HG02642 (cell line): ENCODE measurements around the gene NOP56.

Source experiments
- ATAC-seq: cut with Tn5 transposase; IDR thresholded peaks from one replicate; pipeline ENCODE4 v1.9.1; 2021; ENCODE audit warnings: mild to moderate bottlenecking; ENCODE audit not compliant: unreplicated experiment, poor library complexity

The NOP56 gene

DNA sequence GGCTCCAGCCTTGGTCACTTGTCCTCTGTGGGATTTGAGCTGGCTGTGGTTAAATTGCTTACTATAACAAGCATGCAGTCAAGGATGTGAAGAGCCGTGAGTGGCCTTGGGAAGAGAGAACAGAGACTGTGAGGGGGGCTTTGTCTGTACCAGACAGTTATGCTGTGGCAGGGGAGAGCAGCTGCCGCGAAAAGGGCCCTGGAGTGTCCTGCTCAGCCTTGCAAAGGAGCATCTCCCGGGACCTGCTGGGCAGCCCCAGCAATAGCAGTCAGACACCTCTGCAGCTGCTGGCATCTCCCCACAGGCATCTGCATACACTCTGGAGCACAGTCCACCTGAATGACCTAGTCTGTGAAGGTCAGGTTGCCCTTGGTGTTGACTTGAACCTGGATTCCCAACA is 46.5 kb downstream of the NOP56 start:
- no peak for ATAC-seq

DNA sequence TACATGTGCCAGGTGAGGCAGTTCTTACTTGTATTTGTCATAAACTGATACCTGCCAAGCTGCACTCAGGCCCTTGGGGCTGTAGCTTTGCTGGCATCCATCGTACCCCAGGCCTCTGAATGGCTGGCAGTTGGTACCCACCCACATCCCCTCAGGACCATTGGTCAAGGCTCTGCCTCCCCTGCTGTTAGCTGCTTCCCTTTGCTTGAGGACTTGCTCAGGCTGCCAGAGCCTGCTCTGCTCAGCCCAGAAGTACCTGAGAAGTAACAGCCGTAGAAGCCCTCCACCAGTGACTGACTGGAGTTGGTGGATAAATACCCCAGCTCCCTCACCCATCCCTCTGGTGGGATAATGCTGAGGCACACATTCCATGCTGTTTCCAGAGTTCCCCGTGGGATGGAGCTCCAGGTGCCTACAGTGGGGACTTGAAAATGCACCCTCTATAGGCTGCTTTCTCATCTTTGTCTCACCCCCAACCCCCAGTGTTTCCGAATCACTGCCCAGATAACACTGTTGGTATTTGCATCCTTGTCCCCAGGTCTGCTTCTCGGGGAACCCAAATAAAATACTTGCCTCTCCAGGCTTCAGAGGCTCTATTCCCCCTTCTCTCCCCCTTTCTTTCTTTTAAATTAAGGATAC is 47.5 kb downstream of the NOP56 start:
- no peak for ATAC-seq

DNA sequence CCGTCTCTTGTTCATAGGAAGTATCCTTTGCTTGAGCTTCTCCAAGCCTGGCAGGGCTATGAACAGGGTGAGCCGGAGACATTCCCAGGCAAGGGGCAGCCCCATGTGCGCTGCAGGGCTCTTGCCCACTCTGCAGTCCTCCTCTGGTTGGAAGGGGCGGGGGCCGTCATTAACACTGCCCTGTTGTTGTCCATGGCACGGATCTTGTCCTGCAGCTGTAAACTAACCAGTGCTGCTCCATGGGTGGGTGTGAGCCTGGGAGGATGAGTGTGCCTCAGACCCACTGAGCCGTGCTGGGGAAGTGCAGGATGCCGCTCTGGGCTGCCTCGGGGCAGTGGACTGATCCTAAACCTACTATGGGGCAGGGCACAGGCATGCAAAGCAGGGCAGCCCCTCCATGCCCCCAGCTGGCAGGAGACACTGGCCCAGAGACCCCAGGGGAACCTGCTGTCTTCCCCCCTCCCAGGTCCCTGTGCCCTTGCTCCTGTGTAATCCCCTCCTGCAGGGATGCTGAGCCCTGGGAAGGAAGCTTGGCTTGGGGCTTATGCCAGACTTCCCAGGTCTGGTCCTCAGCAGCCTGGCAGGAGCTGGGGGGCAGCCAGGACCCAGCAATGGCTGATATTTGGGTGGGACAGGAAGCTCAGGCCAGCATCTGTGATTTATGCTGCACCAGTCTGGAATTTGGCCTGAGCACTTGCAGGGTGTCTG is 48.6 kb downstream of the NOP56 start:
- no peak for ATAC-seq

DNA sequence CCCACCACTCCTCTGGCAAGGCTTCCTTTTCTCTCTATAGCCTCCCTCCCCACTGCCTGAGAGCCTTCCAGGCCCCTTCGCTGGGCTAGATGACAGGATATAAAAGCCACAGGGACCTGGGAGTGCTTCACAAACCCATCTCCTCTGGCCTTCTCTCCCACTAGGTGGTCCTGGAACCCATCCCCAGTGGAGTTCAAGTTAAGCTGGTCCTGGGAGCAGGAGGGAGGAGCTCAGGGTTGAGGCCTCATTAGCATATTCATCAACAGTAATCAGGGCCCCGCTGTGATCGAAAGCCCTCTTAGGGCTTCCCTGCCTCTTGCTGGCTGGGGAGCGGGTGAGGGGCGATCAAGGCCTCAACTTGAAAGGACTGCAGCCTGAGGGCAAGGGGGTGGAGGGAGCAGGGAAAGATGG is 49.2 kb downstream of the NOP56 start:
- ATAC-seq, result no peak

DNA sequence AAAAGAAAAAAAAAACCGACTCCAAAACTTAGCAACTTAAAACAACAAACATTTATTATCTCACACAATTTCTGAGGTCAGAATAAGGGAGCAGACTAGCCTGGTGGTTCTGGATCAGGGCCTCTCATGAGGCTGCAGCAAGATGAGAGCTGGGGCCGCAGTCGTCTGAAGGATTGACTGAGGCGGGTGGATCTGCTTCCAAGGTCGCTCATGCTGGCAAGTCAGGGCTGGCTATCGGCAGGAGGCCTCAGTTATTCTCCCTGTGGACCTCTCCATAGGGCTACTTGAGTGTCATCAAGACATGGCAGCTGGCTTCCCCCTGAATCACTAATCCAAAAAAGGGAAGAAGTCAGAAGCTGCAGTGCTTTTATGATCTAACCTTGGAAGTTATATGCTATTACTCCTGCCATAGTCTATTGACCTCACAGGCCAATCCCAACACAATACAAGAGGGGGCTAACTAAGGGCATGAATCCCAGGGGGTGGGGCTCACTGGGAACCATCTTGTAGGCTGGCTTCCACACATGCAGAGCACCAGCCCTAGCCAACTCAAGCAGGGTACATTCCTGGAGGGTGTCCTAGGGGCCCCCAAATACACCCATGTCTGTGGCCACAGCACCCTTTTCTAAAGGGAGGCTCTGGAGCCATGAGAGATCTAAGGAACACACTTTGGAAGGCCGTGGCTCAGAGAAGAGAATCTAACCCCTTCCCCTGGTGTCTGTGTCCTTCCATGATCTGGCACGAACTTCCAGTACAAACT is 51.5 kb downstream of the NOP56 start:
- ATAC-seq, result no peak

DNA sequence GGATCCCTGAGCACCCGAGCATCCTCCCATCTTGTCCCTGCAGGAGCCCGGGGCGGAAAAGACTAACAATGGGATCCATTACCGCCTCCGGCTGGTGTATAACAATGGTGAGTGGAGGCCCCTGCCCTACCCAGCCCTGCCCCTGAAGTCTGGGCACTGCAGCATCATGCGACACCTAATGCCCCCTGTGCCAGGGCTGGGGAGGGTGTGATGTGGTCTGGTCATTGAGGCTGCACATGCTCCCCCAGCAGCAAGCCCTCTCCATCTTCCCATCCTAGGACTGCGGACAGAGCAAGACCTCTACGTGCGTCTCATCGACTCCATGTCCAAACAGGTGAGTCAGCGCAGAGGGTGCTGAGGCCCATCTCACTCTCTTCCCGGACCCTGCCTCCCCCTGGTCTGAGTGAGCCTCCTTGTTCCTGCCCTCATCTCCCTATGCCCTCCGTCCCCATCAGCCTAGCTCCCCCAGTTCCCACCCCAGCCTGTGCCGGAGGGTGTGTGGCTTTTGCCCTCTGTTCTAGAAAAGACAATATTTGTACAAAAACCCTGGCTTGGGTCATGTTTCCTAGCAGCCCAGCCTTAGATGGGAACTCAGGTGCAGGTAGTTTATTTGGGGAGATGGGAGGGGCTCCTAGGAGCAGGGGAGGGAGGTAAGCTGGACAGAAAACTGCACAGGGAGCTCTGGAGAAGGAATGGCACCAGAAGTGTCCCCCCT is 53.7 kb downstream of the NOP56 start:
- no peak for ATAC-seq

DNA sequence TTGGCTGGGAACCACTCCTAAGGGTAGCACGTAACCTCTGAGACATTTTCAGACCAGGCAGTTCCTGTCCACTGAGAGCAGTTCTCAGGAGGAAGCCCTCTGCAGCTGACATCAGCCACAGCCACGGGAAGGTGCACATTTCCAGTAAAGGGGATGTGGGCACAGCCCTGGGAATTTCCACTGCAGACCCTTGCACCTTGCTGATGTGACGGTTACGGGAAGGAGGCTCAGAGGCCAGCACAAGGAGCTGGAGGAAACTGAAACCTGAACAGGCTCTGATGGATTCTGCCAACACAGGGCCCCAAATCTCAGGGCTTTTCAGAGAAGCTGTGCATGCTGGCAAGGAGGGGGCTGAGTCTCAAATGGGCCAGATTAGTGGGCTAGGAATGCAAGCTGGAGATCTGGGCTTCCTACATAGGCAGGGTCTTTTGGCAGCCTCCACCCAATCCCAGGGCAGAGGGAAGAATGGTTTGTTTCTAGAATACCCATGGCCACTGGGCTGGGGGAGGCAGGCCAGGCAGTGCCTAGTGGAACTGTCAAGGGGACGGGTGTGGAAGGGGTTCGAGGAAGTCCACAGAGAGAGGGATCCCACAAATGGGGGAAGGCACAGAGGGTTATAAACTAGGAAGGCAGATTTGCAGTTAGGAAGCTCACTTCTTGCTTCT is 54.4 kb downstream of the NOP56 start:
- no peak for ATAC-seq

DNA sequence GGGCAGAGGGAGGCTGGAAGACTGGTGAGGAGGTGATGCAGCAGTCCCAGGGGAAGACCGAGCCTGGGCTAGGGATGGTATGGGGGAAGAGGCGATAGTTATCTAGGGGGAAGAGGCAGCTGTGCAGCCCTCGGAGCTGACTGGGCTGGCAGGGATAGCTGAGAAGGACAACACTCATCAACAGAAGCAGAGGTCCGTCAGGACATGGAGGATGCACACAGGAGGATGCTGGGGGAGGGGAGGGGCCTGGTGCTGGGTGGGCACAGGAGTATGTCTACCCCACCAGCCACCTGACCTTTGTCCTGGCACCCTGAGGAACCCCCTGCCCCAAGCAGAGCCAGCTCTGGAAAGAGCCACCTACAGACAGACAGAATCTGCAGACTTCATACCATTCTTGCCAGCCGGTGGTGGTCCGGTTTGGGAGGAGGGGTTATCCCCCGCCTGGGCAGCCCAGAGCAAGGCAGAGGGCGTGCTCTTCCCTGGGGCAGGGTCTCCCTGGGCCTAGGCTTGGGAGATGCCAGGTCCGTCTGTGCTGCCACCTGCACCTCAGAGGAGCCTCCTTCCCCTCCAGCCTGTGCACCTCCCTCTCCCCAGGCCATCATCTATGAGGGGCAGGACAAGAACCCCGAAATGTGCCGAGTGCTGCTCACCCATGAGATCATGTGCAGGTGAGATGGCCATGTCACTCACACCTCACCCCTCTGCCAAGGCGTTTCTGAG is 55.1 kb downstream of the NOP56 start:
- ATAC-seq, result no peak
